GM23248 (cell line): ENCODE data around the gene PSMB3.

Experiments
- EZH2 ChIP-seq: fragments of 200-600 bp; sonication (generic); IDR thresholded peaks from 2 replicates; pipeline ENCODE4 v1.6.1; 2018; ENCODE audit warnings: antibody characterized with exemption, mild to moderate bottlenecking; ENCODE audit not compliant: insufficient read depth, poor library complexity, severe bottlenecking
- EZH2phosphoT487 ChIP-seq: fragments of 200-600 bp; sonication (generic); IDR thresholded peaks from 2 replicates; pipeline ENCODE4 v1.6.1; 2018; ENCODE audit warnings: antibody characterized with exemption, moderate library complexity, mild to moderate bottlenecking, low read depth; ENCODE audit not compliant: insufficient read depth

GRCh38 chr17:38786372-38786771 is 33.8 kb downstream of the PSMB3 start:
- TF ChIP-seq EZH2: no peak
- no peak for TF ChIP-seq EZH2phosphoT487
